Measurements from ENCODE around the gene MACIR.

GRCh38 chr5:103264508-103264907, 5.9 kb downstream of the MACIR start:
- TF ChIP-seq CTCF (IDR thresholded peaks at IDR 0.05) (no peak), POLR2A (IDR thresholded peaks at IDR 0.05) (no peak)
